GM21360 (cell line): ENCODE results near the gene SCYGR4.
A peak's percentile ranks its signal among the peaks of the same experiment; 100 is the strongest.
"Not testable (repeated sequence)": the region's sequence is repeated elsewhere in the genome, so short reads cannot be mapped to it uniquely, and the experiment has no call there.

Experiments
- ATAC-seq: cut with Tn5 transposase; IDR thresholded peaks from one replicate; pipeline ENCODE4 v1.9.1; 2021; ENCODE audit warnings: mild to moderate bottlenecking, moderate library complexity; ENCODE audit not compliant: unreplicated experiment

SCYGR4 gene, protein sequence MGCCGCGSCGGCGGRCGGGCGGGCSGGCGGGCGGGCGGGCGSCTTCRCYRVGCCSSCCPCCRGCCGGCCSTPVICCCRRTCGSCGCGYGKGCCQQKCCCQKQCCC

DNA sequence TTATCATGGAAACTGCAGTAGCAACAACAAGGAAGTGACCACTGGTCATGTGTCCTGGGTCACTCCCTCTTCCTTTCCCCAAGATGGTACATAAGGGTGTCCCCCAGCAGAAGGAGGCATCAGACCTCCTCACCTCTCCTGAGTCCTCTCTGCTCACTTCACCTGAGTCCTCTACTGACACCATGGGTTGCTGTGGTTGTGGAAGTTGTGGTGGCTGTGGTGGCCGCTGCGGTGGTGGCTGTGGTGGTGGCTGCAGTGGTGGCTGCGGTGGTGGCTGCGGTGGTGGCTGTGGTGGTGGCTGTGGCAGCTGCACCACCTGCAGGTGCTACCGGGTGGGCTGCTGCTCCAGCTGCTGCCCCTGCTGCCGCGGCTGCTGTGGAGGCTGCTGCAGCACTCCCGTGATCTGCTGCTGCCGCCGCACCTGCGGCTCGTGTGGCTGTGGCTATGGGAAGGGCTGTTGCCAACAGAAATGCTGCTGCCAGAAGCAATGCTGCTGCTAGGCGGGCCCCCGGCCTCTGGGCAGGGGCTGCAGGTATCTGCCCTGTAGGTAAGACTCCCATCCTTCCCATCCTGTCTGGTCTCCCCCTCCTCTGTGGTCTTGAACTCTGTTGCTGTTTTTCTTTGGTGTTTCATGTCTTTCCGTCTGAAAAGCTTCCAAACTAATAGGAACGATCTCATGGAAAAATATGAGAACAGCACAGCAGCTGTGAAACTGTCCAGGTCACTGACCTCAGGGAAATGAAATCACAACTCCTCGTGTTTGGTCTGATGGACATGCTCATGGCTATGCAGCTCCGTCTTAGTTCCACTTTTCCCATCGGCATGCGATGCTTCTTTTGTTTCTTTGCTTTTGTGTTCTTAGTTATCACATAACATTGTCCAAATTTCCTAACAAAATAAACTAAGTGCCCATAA lies at the start of gene SCYGR4:
TSS of gene SCYGR4 (plus strand) at position 183 of the 915 bp plus-strand sequence. CDS start at position 183, 0 bp downstream.
- ATAC-seq: no peak

DNA sequence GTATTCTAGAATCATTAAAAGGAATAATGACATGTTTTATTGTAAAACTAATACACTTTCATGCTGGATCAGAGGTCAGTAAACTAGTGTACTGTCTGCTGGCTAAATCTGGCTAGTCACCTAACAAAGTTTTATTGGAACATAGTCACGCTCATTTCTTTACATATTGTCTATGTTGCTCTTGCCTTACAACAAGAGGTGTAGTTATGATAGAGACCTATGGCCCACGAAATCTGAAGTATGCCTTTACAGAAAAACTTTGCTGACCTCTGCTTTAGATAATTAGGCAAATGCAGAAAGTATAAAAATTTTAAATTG lies 48.5 kb upstream of the SCYGR4 start:
- no peak for ATAC-seq

DNA sequence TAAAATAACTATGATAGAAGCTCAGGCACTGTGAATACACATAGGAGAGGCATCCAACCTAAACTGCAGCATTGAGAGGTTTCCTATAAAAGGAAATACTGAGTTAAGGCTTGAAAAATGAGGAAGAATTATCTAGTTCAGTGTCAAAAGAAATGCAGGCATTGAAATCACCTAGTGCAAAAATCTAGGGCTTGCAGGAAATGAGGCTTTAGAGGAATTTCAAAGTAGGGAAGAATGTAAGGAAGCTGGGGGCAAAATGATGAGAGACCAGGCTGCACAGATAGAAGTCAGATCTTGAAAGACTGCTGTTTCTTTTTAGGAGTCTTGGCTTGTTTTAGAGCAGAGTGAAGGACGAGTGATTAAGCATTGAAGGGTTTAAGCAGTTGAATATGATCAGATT lies 46.7 kb upstream of the SCYGR4 start:
- ATAC-seq: no peak

DNA sequence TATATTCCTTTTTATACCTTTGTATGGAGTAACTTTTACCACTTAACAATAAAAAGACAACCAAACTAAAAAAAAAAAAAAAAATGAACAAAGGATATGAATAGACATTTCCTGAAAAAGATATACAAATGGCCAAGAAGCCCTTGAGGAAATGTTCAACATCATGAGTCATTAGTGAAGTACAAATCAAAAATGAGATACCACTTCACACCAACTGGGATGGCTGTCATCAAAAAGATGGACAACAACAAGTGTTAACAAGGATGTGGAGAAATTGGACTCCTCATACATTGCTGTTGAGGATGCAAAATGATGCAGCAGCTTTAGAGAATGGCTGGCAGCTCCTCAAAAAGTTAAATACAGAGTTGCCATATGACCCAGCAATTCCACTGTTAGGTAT lies 41.2 kb upstream of the SCYGR4 start:
- ATAC-seq: no peak

DNA sequence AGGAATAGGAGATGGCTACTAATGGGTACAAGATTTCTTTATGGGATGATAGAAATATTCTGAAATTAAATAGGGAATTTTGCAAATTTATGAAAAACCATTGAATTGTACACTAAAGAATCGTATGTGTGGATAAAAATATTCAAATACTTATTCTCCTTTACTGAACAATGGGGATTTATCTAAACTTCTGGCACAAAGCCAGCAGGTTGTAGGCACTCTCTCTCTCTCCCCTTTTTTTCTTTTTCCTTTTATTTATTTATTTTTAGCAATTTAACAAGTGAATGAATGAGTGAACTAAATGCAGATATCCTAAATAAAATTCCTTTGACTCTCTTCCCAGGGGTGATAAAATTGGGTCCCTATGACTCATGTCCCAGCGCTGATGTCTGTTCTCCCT lies 40.5 kb upstream of the SCYGR4 start:
- ATAC-seq: no peak

DNA sequence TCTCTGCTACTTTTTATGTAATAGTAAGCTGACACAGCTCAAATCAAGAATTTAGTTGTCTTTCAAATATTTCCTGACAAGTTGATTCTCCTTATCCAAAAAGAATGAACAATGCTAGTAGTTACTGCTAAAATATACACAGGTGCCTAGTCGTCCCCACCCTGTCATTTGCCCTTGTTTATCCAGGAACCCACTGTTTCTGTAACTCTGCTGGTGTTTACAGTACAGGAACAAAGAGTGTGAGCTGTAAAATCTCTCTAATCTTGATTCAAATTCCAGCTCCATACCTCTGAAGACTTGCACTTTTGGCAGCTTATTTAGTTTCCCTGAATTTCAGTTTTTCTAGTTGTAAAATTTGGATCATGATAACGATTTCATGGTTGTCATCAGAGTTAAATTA lies 39.7 kb upstream of the SCYGR4 start:
- ATAC-seq: no peak

DNA sequence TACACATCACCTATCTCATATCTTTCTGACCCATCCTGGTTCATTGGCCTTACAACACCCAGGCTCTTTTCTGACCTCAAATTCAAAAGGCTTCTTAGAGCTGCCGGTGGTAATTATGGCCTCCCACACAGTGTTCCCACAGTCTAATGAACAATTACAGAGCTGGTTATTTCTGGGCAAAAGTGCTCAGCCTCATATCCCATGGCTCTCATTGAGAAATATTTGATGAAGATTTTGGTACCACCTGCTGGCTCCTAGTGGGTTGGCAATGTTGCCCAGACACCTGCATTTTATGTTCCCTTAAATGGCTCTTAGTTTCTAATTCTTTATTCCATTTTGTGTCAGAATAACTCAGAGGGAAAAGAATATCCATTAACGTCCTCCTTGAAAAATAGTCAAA lies 38.7 kb upstream of the SCYGR4 start:
- no peak for ATAC-seq

DNA sequence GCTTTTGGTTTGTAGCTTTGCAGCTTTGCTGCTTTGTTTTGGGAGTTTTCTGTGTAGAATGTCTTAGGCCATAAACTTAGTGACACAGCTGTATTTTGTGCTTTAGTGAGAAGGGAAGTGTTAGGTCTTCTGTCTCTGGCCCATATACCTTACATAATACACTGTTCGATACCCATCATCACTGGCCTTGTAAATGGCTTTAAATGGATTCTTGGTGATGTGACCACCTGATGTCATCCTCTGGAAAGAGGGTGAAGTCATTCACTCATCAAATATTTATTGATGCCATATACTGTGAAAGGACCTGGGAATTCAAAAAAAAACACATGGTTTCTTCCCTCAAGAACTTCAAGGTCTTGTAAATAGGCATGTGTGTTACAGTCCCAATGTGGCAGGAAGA lies 37.5 kb upstream of the SCYGR4 start:
- ATAC-seq: no peak

DNA sequence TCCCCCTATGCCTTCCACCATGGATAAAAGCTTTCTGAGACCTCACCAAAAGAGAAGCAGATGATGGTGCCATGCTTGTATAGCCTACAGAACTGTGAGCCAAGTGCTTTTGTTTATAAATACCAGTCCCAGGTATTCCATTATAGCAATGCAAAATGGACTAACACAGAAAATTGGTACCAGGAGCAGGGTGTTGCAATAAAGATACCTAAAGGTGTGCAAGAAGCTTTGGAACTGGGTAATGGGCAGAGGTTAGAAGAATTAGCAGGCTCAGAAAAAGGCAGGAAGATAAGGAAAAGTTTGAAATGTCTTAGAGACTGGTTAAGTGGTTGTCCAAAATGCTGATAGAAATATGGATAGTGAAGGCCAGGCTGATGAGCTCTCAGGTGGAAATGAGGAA lies 34.9 kb upstream of the SCYGR4 start:
- no peak for ATAC-seq

DNA sequence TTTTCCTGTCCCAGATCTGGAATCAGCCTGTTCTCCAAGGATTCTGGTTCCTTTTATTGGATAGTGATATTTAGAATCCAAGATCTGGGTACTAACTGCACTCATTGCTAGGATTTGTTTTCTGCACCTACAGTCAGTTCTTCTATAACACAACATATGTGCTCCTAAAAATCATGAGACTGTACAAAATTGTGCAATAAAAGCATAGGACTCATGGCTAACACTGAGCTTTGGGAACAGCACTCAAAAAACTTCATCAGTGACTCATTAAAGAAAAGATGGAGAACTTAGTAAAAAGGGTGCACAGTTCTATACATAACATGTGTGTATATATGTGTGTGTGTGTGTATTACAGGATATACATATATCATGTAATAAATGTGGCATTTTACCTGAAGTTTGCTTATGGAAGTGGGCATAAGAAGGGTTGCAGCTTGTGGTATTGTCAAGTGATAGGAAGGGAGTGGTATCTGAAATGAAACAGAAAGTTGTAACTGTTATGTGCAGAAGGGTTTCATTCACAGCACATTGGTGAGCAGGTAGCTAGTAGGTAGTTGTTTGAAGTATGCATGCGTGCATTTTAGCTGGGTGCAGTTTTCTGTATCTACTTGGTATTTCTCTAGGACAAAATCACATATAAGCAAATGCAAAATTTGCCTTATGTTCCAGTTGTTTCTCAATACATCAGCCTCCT lies 24.5 kb upstream of the SCYGR4 start:
- ATAC-seq: peak; percentile 62

DNA sequence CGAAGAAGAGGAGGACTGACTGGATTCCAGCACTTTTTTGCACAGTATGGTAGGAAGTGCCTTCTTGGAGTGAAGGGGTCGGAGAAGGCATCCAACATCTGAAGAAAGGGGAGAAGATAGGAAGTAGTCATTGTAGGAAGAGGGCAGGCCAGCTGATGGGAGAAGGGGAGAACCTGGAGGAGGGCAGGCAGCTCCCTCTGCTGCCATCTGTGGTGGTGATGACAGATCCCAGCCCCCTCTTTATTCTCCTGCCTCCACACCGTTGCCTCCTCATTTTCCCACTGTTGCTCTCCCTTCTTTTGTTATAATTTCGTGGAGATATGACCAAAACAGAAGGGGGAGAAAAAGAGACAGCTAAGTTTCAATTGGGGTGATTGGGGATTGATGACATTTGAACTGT lies 21.5 kb upstream of the SCYGR4 start:
- no peak for ATAC-seq

DNA sequence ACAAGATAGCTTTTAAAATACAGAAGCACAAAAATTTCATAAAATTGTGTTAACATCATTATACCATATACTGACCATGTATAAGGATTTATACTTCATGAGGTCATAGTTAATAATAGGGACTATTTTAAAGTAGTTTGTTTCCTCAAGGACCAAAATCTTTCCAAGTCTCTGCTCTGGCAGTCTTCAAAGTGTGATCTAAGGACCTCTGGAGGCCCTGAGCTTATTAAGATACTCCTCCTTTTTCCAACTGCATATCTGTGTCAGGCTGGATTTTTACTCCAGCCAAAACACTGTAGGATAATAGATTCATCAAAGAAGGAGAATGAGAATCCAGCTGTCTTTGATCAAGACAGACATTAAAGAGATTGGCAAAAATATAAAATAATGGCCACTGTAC lies 20.3 kb upstream of the SCYGR4 start:
- no peak for ATAC-seq

DNA sequence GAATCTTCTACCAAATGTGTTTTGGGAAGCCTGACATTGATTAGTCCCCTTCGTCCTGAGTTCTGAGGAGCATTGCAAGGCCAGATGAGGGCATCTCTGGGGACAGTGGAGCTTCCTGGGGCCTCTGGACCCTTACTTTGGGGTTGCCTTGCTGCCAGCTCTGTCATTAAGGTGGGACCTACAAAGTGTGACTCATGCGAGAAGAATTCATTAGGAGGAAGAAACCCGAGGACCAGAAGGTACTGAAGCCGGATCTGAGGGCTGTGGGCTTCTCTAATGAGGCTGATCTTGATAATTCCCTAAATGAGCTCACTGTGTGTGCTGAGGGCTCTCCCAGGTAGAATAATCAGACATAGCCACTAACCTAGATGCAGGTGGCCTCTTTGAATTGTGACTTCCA lies 19.3 kb upstream of the SCYGR4 start:
- no peak for ATAC-seq

DNA sequence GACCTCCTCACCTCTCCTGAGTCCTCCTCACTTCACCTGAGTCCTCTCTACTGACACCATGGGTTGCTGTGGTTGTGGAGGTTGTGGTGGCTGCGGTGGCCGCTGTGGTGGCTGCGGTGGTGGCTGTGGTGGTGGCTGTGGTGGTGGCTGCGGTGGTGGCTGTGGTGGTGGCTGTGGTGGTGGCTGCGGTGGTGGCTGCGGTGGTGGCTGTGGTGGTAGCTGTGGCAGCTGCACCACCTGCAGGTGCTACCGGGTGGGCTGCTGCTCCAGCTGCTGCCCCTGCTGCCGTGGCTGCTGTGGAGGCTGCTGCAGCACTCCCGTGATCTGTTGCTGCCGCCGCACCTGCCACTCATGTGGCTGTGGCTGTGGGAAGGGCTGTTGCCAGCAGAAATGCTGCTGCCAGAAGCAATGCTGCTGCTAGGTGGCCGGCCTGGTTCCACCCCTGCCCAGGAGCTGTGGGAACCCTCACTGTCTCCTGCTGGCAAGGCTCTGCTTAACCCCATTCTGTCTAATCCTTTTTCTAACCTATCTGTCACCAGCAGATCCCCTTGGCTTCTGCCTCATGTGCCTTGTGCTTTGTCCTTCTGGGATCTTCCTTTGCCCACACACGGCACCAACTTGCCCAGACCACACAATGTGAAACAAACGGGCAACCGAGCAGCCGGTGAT lies 18.3 kb upstream of the SCYGR4 start, which contains the start of gene SCYGR2:
TSS of gene SCYGR2 (plus strand) at position 59 of the 669 bp plus-strand sequence. CDS start at position 59, 0 bp downstream.
- not testable (repeated sequence) for ATAC-seq

DNA sequence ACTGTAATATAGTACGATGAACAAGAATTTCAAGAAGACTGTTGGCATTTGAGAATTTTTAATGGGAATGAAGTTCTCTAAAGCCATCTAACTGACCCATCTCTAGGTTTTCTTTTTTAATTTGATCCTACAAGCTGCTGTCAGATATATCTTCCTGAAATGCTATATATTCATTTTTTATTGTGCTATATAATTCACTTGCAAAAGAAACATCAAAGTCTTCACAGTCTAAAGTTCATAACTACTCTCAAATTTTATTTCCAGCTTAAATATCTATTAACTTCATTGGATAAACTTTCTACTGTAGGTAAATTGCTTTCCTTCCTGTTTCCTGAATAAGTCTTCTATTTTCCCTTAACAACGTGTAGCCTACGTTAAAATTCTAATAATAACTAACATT lies 14.9 kb upstream of the SCYGR4 start:
- ATAC-seq: no peak

DNA sequence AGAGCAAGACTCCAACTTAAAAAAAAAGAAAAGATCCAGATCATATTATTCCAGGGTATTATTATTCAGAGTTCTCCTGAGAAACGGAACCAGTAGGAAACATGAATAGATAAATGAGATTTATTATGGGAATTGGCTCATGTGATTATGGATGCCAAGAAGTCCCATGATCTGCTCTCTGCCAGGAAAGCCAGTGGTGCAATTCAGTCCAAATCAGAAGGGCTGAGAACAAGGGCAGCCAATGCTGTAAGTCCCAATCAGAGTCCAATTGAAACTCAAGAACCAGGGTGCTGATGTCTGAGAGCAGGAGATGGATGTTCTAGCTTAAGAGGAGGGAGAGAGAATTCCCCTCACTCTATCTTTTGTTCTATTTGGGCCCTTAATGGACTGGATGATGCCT lies 10.8 kb upstream of the SCYGR4 start:
- no peak for ATAC-seq

DNA sequence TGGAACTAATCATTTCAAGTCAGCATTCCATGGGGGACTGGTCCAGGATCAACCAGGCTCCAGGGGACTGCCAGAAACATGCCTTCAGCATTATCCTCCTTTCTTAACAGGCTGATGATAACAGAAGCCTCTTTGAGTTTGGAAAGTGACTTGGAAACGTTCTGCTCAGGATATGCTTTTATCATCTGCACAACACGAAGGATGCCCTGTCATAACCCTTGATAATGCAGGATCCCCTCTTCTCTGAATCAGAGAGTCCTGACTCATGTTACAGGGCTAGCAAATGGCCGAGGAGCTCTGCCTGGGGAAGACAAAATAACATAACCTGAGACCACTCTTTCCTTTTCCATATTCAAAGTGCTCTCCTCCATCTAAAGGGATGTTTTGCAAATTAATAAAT lies 9.4 kb upstream of the SCYGR4 start:
- ATAC-seq: no peak

DNA sequence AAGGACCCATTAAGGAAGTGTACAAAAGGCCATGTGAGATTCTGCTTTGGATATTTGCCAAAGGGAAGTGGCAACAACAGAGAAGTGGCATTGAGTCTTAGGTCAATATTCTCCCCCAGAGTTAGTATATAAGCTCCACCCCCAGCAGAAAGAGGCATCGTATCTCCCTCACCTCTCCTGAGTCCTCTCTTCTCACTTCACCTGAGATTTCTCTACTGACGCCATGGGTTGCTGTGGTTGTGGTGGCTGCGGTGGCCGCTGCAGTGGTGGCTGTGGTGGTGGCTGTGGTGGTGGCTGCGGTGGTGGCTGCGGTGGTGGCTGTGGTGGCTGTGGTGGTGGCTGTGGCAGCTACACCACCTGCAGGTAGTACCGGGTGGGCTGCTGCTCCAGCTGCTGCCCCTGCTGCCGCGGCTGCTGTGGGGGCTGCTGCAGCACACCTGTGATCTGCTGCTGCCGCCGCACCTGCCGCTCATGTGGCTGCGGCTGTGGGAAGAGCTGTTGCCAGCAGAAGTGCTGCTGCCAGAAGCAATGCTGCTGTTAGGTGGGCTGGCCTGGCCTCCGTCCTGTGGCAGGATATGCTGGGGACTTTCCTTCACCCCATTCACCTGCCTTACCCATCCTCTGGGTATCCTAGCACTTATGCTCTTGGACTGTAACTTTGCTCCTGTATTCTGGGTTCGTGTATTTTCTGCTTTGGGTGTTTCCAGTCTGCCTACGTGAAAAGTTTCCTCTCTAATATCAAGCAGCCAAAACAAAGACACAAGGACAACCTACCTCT lies 8.5 kb upstream of the SCYGR4 start:
- peak; percentile 61 for ATAC-seq

DNA sequence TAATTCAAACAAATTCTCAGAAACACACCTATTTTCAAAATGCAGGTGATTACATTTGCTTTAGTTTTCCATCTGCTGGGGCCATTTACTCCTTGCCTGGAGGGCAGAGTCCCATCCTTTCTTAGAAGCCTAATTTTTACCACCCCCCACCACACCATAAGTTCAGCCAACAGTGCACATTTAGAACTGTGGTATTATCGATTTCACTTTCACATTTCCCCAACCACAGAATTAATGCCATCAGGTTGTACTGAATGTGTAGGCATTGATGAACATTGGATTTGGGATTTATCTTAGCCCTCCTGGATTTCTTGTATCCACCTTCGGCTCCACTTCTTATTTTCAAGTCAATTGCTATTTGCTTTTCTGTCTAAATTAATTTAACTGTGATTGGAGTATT lies 7.2 kb upstream of the SCYGR4 start:
- ATAC-seq: peak; percentile 41

DNA sequence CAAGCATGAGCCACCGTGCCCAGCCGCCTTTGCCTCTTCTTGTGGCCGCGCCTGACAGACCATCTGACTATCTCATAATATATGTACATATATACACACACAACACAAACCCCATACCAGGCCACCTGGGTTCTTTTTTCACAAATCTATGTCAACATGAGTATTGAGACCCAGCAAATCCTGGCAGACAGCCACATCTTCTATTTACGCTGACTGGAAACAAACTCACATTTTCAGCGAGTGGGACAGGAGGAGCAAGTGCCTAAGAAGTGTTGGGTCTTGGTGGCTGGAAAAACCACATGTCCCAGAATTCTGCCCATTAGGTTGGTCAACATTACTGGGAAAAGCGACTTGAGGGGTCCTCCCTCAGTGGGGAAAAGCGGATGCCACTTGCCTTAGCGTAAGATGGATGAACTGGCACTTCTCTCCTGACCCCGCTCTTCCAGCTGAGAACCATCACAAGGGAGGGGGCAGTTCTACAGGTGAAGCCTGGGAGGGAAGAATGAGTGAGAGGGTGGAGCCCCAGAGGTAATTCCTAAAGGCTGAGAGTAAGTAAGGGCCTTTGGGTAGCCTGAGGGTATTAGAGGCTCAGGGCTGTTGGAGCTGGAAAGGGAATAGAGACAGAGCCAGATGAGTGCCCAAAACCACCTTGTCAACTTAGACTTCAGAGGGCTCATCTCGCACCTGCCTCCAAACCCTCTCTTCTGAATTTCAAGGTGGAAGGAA lies 4.6 kb upstream of the SCYGR4 start:
- no peak for ATAC-seq
